Osteoblast (primary cell): Measurements from ENCODE around the gene SYNGR3. TPM values are rescaled to one million over a fixed set of nuclear protein-coding genes. Genes with fewer than 3 reads are reported as not detected.

Experiments used
- DNase-seq: peaks from one replicate; pipeline ENCODE4 v3.0.0; 2011; ENCODE audit warnings: low spot score, mixed read lengths; ENCODE audit not compliant: insufficient read length; ENCODE audit errors: missing footprints
- H2AFZ ChIP-seq: 2 replicates; pipeline ENCODE4 v1.6.0; 2011; ENCODE audit warnings: mild to moderate bottlenecking, low read length
- H3K27ac ChIP-seq: 2 replicates; pipeline ENCODE4 v1.5.1; 2011; ENCODE audit warnings: mild to moderate bottlenecking, low read depth, low read length, moderate library complexity
- H3K27me3 ChIP-seq: 2 replicates; pipeline ENCODE4 v1.6.0; 2012; ENCODE audit warnings: mild to moderate bottlenecking, control low read depth, inconsistent platforms, low read length, moderate library complexity; ENCODE audit not compliant: insufficient read depth
- H3K36me3 ChIP-seq: 2 replicates; pipeline ENCODE4 v1.5.1; 2011; ENCODE audit warnings: mild to moderate bottlenecking, low read length, control low read depth, moderate library complexity; ENCODE audit not compliant: insufficient read depth
- H3K4me1 ChIP-seq: 2 replicates; pipeline ENCODE4 v1.5.1; 2011; ENCODE audit warnings: mild to moderate bottlenecking, low read length, control low read depth, moderate library complexity; ENCODE audit not compliant: insufficient read depth
- H3K4me2 ChIP-seq: 2 replicates; pipeline ENCODE4 v1.6.0; 2011; ENCODE audit warnings: mild to moderate bottlenecking, low read length; ENCODE audit not compliant: insufficient read depth
- H3K4me3 ChIP-seq: fragments of 200-600 bp; sonication (generic); 3 replicates; pipeline ENCODE4 v1.5.1; 2012; ENCODE audit warnings: mild to moderate bottlenecking, low read length, inconsistent platforms; ENCODE audit not compliant: insufficient read depth
- H3K79me2 ChIP-seq: 2 replicates; pipeline ENCODE4 v1.6.0; 2012; ENCODE audit warnings: mild to moderate bottlenecking, low read length, control low read depth, inconsistent platforms; ENCODE audit not compliant: insufficient read depth
- H3K9me3 ChIP-seq: 2 replicates; pipeline ENCODE4 v1.5.1; 2011; ENCODE audit warnings: low read depth, low read length, control low read depth
- H4K20me1 ChIP-seq: 2 replicates; pipeline ENCODE4 v1.6.0; 2012; ENCODE audit warnings: mild to moderate bottlenecking, low read length, control low read depth; ENCODE audit not compliant: insufficient read depth
- total RNA-seq: library from RNA; depleted of rRNA; stranded (reverse); fragments of >200 nt; gene quantifications from 2 replicates; pipeline ENCODE4 v1.2.3, GENCODE V29; 2012
- TF ChIP-seq, protein P1 (sequence below): IDR thresholded peaks from 2 replicates; pipeline ENCODE4 v1.5.1; 2011; ENCODE audit warnings: mild to moderate bottlenecking, low read depth, low read length, moderate library complexity; ENCODE audit errors: extremely low read depth

SYNGR3 gene
- total RNA-seq, 1 donor = under 0.01 TPM

DNA sequence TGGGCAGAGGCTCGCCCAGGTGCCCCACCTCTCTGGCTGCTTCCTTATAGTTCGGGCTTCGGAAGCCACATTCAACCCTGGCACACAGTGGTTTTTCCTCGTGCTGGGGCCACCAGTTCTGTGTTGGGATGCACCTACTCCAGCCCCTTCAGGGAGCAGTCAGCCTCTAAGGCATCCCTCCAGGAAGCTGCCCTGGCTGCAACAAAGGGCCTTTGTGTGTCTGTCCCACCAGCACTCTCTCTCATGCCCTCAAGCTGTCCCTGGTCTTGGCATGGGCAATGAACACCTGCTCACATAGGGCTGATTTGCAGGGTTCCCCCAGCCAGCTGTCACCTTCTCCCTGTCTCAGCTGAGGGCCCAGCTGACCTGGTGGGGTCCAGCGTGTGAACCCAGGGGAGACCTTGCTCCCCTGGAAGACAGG is 7.7 kb upstream of the SYNGR3 start:
- Histone ChIP-seq H3K4me1 (peaks cover 10% of the 10 kb centered on the region), H3K79me2 (peaks cover 12% of the 10 kb centered on the region), H2AFZ (no peak overlapping the region), H3K27me3 (peaks cover 39% of the 10 kb centered on the region), H3K4me2 (no peak overlapping the region), H4K20me1 (peaks cover 24% of the 10 kb centered on the region), H3K27ac (no peak overlapping the region), H3K9me3 (no peaks in the 10 kb centered on the region), H3K36me3 (peaks cover 14% of the 10 kb centered on the region), H3K4me3 (no peak overlapping the region)
- TF ChIP-seq, protein P1, sequence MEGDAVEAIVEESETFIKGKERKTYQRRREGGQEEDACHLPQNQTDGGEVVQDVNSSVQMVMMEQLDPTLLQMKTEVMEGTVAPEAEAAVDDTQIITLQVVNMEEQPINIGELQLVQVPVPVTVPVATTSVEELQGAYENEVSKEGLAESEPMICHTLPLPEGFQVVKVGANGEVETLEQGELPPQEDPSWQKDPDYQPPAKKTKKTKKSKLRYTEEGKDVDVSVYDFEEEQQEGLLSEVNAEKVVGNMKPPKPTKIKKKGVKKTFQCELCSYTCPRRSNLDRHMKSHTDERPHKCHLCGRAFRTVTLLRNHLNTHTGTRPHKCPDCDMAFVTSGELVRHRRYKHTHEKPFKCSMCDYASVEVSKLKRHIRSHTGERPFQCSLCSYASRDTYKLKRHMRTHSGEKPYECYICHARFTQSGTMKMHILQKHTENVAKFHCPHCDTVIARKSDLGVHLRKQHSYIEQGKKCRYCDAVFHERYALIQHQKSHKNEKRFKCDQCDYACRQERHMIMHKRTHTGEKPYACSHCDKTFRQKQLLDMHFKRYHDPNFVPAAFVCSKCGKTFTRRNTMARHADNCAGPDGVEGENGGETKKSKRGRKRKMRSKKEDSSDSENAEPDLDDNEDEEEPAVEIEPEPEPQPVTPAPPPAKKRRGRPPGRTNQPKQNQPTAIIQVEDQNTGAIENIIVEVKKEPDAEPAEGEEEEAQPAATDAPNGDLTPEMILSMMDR = no peak
- DNase-seq = no peak

DNA sequence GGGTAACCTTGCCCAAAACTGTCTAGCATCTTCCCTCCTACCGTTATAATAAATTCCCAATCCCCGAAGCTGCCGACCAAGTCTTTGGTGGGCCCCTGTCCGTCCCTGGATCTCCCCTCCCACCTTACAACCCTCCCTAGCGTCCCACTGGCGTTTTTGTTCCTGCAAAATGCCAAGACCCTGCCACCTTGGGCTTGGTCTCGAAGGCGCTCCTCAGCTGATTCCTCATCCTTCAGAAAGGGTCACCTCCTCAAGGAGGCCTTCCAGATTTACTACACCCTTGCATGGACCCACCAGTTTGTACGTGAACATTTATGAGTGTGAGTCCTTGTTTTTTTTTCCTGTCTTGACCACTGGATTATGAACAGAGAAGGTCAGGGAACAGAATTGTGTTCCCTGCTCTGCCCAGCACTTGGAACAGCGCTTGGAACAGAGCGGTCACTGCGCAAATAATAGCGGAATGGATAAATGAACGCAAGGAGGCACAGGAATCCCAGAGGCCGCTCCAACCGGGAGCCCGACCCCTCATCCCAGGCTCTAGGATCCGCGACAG is 6.7 kb upstream of the SYNGR3 start:
- Histone ChIP-seq H3K4me3 (peak overlapping the region; percentile 85), H3K4me1 (peaks cover 10% of the 10 kb centered on the region), H3K27ac (no peak overlapping the region), H3K36me3 (peaks cover 11% of the 10 kb centered on the region), H3K79me2 (peaks cover 12% of the 10 kb centered on the region), H3K4me2 (peak overlapping the region; percentile 95), H3K27me3 (peaks cover 39% of the 10 kb centered on the region), H4K20me1 (peaks cover 24% of the 10 kb centered on the region), H2AFZ (peak overlapping the region; percentile 80), H3K9me3 (no peaks in the 10 kb centered on the region)
- TF ChIP-seq, protein P1 = no peak
- DNase-seq = no peak

DNA sequence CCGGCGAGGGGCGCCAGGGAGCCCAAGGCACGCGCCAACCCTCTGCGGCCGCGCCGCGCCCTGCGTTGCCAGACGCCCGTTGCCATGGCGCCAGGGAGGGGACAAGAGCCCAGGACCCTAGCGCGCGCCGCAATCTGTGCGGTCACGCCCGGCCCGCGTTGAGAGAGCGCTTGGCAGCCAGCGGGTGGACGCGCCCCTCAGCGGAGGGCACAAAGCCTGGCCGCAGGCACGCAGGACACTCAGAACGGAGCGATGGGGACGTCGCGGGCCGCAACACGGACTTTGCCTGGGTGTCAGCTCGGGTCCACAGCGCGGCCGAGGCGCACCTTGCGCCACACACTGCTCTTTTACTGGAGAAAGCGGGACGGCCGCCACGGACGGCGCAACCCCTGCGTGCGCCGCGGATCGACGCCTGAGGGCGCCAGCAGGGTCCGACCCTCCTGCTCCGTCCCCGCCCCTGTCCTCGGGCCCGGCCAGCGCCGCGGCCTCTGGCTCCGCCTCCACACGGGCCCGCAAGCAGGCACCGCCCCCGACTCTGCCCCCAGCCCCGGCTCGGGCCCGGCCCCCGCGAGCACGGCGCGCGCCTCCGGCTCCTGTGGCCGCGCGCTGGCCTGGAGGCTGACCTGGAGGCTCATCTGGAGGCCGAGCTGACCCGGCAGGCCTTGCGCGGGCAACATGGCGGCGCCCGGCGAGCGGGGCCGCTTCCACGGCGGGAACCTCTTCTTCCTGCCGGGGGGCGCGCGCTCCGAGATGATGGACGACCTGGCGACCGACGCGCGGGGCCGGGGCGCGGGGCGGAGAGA is 6.0 kb upstream of the SYNGR3 start, which contains the start of gene GFER:
Gene GFER, plus strand, starts transcription at position 650 of the 803 bp plus-strand sequence. Its CDS starts 26 bp downstream, at position 676.
- DNase-seq = peak; percentile 100
- Histone ChIP-seq H4K20me1 (peaks cover 18% of the 10 kb centered on the region), H3K4me1 (peaks cover 10% of the 10 kb centered on the region), H3K36me3 (peaks cover 11% of the 10 kb centered on the region), H3K4me3 (peak within 1 kb of the TSS; percentile 85), H3K4me2 (peak within 1 kb of the TSS; percentile 95), H3K27ac (no peak within 1 kb of the TSS), H3K79me2 (peaks cover 12% of the 10 kb centered on the region), H3K9me3 (no peaks in the 10 kb centered on the region), H2AFZ (peak within 1 kb of the TSS; percentile 80), H3K27me3 (peaks cover 42% of the 10 kb centered on the region)
- TF ChIP-seq, protein P1 = peak; percentile 10
